ENCODE results near the gene GFRA4. TPM values are rescaled to one million over a fixed set of nuclear protein-coding genes. Genes with fewer than 3 reads are reported as not detected.

Gene GFRA4
- total RNA-seq, result not detected

- no peak for DNase-seq
Measured at GRCh38 chr20:3663031-3663701, at the start of gene GFRA4. GFRA4 (minus strand) TSS chr20:3663399; CDS start chr20:3663399, 0 bp downstream.

GRCh38 chr20:3712279-3712873, 49.2 kb upstream of the GFRA4 start, which contains the start of gene SIGLEC1:
SIGLEC1 (minus strand) TSS chr20:3712600; CDS start chr20:3707128, 5,472 bp downstream.
- DNase-seq, result peak; percentile 14

- no peak for DNase-seq
Measured at GRCh38 chr20:3711484-3711941, 48.3 kb upstream of the GFRA4 start.

- peak; percentile 37 for DNase-seq
Measured at GRCh38 chr20:3710703-3711483, 47.7 kb upstream of the GFRA4 start.

- DNase-seq, result no peak
Measured at GRCh38 chr20:3710011-3710466, 46.8 kb upstream of the GFRA4 start.

GRCh38 chr20:3707508-3707899, 44.3 kb upstream of the GFRA4 start:
- no peak for DNase-seq

- DNase-seq, result no peak
Measured at GRCh38 chr20:3706774-3707507, 43.7 kb upstream of the GFRA4 start.

GRCh38 chr20:3705970-3706739, 43.0 kb upstream of the GFRA4 start:
- no peak for DNase-seq

GRCh38 chr20:3705491-3705969, 42.3 kb upstream of the GFRA4 start:
- DNase-seq, result no peak

GRCh38 chr20:3704087-3704486, 40.9 kb upstream of the GFRA4 start:
- DNase-seq, result no peak

- no peak for DNase-seq
Measured at GRCh38 chr20:3702611-3703391, 39.6 kb upstream of the GFRA4 start.

GRCh38 chr20:3701061-3701998, 38.1 kb upstream of the GFRA4 start:
- no peak for DNase-seq

- no peak for DNase-seq
Measured at GRCh38 chr20:3699037-3699436, 35.8 kb upstream of the GFRA4 start.

GRCh38 chr20:3698591-3699001, 35.4 kb upstream of the GFRA4 start:
- no peak for DNase-seq

GRCh38 chr20:3697588-3698305, 34.5 kb upstream of the GFRA4 start:
- no peak for DNase-seq

GRCh38 chr20:3696745-3697587, 33.8 kb upstream of the GFRA4 start:
- no peak for DNase-seq

- no peak for DNase-seq
Measured at GRCh38 chr20:3696200-3696599, 33.0 kb upstream of the GFRA4 start.

- no peak for DNase-seq
Measured at GRCh38 chr20:3694864-3695263, 31.7 kb upstream of the GFRA4 start.

All from occipital lobe (tissue), 2 donors.